Fibroblast of skin of right biceps (primary cell): ENCODE data around the gene LRRC15.

ENCODE experiments used
- DNase-seq: peaks from one replicate; pipeline ENCODE4 v3.0.0-alpha.2; 2013

Gene LRRC15

DNA sequence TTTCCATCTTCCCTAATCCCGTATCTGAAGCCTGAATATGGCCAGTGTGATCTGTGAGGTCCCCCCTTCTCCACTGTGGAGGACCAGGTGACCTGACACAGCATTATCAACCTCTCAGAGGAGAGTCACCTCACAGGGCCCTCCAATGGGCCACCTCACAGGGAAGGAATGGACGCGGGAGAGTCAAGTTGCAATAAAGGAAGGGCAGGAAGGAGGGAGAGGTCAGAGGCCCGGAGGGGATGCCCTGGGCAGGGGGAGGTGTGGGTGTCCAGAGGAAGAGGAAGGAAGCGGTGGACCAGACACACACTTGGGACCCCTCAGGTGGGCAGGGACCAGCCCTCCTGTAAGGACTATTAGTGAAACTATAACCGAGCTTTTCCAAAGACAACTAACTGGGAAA, 14.6 kb upstream of the LRRC15 start:
- no peak for DNase-seq

DNA sequence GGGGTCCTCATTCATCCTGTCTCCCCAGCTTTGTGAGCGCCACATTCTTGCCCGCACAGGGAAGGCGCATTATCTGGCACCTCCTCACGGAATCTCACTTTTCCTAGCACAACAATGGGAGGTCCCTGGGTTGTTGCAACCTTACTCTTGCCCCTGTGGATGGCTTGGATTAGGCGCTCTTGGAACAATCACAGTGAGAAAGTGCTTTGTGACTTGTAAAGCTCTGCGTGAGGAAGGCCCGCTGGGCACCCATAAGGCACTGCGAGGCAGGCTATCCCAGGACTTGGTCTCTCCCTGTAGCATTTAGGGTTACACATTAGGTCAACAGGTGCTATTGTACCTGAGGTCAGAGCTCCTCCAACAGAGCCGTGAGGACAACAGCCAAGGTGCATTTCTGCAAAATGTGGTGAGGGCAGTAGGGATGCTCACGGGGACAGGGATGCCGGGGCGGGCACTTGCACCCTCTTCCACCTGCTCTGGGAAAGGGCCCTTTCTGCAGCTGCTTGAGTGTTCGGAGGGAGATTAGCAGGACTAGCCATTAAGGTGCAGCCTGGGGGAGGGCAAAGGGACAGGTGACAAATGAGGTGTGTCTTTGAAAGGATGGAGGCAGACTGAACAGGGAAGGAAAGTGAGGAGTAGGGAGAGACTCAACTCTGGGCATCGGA, 13.9 kb upstream of the LRRC15 start:
- DNase-seq: no peak

DNA sequence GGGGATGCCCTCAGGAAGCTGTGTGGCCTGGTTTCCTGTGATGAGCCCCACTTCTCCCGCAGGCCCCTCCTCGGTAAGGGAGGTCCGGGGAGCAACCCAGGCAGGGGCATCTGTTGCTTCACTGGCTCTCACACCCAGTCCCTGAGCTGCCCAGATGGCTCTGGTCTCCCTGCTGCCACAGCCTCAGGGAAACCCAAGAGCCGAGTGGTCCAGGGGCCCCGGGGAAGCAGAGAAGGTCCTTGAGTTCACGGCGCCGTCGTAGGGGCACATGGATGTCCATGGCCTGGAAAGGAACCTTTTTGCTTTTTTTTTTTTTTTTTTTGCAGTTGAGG, 13.3 kb upstream of the LRRC15 start:
- DNase-seq: no peak

DNA sequence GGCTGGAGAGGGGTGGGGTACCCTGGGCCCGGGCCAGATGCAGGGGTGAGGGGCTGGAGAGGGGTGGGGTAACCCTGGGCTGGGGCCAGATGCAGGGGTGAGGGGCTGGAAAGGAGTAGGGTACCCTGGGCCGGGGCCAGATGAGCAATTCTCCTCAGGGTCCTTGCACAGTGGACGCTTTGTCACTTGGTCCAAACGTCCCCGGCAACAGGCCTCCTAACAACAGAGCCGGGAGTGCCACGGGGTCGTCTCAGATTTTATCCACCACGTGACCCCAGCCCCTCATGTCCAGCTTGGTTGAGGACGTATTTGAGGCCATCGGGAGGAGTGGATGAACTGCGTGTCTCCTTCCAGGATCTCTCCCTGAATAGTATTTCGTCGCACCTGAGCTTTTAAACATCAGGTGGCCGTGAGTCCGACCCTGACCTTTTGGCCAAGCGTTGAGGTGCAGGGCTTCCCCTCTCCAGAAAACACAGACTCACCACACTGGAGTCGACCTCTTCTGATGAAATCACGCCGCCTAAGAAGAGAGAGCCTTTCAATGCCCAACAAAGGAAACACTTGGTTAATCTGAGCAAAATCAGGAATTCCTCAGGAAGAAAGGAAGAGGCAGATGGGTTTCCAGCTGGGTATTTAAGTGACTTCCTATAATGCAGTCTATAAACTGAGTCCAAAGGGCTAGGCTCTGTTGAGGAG, 12.8 kb upstream of the LRRC15 start:
- no peak for DNase-seq

DNA sequence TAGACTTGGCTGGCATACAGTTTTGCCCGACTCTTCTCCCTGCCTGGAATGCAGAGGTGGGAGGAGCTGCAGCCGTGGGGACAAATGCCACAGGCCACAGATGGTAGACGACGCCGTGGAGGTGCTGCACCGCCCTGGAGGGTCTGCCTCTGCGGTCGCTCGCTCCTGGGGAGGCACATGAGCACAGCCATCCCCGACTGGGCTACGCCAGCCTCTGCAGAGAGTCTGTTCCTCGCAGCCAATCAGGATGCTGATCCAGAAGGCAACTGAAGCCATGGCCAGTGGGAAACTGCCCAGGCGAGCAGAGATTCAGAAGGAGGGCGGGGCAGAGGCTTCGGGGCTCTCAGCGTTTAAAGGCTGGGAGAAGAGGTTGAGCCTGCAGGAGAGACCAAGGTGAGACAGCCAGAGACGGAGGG, 11.9 kb upstream of the LRRC15 start:
- DNase-seq: no peak

DNA sequence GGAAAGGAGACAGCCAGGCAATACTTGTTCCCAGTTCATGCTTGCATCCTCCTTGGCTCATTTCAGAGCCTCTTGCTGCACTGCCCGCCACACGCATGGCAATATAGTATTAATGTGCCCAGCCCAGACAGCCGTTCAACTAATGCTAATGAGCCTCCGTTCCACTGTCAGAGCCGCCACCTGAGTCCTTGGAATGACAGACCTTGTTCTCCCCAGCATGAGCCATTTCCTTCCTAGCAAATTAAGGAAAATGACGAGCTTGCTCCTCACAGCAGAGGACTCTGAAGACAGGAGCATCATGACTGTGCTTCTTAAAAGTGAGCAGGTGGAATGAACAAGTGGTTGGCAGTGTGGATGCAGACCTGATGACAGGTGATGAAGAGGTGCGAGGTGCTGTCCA, 10.8 kb upstream of the LRRC15 start:
- DNase-seq: no peak

DNA sequence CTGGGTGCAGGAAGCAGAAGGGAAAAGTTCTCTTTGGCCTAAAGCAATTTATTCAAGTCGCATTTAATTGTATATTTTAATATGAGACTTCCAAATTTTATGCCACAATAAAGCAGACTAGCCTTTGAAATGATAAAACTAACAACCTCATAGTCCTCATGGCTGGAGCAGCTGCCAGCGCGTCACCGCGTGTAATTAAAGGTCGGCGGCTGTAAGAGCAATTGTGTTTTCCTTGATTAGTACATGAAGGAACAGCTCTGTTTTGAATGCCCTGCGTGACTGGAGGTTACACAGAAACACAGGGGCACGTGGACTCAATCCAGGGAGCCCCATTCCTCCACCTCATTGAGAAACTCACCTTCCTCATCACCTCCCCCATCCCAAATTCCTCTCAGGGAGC, 10.1 kb upstream of the LRRC15 start:
- DNase-seq: no peak

DNA sequence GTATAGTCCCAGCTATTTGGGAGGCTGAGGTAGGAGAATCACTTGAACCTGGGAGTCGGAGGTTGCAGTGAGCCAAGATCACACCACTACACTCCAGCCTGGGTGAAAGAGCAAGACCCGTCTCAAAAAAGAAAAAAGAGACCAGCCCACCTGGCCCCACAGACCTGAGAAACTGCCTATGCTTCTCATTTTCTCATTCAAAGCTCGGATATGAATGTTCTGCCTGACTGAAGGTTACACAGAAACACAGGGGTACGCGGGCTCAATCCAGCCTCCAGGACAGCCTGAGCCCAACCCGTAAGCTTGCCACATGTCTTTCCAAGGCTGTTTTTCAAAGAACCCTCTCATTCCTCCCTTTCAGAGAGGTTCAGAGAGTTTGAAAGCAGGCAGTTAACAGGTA, 9.7 kb upstream of the LRRC15 start:
- DNase-seq: no peak

DNA sequence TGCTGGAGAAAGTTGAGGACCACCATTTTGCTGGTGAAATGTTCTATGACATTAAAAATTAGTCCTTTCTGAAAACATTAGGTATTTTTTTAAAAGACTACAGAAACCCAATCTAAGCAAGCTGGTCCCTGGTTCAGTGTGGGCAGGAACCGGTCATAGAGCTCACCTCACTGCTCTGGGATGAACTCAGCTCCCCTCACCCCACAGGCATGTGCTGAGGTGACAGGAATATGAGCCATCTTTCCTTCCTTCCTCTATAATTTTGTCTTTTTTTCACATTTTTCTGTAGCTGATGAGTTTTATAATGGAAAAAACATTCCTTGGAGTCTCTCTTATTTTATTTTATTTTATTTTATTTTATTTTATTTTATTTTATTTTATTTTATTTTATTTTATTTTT, 8.2 kb upstream of the LRRC15 start:
- DNase-seq: no peak

DNA sequence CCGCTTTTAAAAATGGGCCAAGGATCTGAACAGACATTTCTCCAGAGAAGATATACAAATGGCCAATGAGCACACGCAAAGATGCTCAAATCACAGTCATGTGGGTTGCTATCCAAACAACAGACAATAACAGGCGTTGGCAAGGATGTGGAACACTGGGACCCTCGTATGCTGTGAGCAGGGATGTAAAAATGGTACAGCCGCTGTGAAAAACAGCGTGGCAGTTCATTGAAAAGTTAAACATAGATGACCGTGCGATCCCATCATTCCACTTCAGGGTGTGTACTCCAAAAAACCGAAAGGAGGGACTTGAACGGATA, 6.7 kb upstream of the LRRC15 start:
- DNase-seq: no peak

DNA sequence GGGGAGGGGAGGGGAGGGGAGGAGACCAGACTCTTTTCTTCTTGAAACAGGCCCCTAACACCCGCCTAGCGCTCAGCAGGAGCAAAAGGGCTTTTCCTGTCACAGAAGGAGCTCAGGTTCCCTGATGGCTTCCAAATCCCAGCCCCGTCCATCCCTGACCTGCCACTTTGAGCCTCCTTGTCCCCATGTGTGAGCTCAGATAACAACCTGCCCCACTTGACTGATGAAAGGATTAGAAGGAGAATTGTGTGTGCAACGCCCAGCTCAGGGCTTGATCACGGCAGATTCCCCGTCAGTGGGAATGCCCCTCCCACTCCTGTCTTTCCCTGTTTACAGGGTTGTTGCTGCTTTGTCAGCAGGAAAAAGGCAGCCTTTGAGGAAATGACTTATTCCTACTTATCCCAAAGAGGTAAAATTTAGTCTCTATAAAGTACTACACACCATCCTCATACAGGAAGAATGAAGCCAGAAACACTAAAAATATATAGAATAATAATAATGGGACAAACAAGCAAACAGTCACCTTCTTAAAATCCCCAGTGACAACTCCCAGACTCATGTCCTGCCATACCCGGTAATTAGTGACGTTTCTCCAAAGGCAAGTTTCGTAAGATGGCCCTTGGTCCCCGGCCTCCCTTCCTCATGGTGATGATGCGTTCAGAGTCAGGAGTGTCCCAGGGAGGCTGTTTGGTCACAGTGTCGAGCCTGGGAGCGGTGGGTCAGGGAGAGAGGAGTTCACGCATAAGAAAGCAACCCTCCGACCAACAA, 6.1 kb upstream of the LRRC15 start:
- no peak for DNase-seq

DNA sequence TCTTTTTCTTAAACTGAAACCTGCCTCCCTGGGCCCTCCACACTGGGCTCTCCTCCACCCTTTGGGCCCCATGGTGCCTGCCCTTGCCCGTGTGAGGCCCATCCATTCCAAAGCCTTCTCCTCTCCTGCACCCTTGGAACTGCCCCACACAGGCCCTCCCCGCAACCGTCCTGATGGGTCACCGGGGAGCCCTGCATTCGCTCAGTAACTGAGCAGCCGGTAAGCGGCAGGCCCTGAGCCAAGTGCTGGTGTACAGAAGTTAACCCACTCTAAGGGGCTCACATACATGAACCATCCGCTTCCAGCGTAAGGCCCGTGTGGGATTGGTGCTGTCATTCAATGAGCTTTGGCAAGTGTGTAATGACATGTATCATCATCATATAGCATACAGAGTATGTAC, 5.4 kb upstream of the LRRC15 start:
- DNase-seq: no peak

DNA sequence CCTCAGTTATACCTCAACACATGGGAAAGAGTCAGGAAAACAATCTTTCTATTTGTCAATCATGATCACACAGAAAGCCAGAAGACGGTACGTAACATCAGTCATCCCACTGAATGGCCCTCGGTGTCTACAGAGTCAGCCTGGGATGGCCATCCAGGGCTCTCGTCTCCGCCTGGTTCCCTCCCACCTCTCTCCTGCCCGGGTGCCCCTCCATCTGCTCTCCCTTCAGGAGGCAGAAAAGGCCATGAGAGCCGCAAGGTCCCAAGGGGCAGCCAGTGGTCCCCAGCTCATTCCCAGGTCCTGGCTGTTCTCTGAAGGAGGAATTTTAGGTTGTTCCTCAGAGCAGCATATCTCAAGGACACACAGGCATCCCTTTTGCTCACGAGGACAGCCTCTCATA, 4.4 kb upstream of the LRRC15 start:
- no peak for DNase-seq

DNA sequence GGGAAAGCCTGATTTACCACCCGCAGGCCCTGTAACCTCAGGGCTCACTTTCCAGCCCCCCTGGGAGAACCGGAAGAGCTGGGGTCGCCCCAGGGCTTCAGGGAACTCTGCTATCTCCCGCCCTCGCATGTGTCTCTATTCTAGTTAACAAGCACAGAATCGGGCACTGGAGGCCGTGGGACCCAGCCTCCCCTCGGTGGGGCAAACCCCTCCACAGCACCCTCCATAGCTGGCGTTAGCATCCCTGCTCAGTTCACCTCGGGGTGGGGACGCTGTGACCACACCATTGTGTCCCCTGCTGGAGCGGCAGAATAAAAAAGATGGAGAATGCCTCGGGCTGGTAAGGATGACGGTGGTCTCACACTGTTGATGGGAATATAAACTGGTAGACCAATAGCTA, 3.5 kb upstream of the LRRC15 start:
- no peak for DNase-seq

DNA sequence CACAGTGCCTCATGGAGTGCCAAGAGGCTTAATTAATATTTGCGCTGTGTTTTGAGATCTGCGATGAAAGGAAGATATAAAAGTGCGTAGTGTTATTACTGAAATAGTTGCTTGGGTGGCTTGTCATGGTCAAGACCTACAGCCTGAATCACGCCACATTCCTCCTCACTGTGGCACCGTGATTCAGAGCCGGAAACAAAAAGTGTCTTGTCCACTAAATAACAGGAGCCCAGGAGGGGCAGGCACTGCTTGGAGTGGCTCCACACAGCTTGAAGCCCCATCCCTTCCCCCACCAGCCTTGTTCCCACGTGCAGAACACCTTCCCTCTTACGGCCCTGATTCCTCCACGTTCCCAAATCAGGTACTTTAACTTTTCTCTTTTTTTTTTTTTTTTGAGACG, 1.2 kb upstream of the LRRC15 start:
- DNase-seq: no peak

DNA sequence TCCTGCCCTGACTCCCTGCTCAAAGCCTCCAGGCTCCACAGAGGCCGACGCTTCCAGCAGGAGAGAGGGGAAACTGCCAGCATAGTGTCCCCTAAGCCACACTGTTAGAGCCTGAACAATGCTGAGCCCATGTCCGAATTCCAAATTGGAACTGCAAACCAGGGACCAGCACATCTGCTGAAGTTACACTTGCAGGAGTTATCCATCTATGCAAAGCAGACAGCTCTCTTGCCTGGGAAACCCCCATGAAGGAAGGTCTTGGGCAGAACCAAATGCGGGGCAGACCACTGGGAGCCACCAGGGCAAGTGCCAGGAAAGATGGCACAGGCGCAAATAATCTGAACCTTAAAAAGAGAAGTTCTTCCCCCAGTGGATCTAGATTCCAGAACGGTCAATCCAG, 625 bp downstream of the LRRC15 start:
- DNase-seq: no peak

DNA sequence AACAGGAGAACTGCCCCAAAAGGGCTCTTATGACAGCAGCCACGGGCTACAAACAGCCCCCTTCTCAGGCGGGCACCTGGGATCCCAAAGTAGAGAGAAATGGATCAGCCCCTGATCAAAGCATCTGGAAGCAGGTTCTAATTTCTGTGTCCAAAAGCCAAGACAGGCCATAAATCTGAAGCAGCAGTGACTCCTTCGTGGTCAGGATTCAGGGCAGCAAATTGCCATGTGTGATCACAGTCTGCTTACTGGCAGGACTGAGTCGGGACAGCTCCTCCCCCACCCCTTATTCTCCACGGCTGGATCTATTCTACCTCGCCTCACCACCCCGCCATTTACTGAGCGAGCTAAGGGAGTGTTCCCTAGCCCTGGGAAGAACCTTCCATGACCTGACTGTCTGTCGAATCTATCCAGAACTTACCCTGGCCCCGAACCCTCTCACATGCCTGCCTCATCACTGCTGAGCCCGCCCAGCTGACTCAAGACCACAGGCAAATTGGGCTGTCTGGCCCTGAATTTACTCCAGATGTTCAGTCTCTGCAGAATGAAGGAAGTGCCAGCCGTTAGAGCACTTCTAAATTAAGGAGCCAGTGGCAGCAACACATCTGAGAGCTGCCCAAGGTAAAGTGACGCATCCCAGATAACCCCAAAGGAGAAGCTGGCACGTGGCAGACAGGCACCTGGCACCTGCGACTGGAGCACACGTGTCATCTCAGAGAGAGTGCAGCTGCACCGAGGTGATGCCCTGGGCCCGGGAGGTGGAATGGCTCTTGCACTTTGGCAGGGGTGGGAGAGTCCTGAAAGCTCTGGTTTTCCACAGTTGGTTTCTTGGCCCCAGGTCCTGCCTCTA, 1.3 kb downstream of the LRRC15 start:
- DNase-seq: peak; percentile 83

DNA sequence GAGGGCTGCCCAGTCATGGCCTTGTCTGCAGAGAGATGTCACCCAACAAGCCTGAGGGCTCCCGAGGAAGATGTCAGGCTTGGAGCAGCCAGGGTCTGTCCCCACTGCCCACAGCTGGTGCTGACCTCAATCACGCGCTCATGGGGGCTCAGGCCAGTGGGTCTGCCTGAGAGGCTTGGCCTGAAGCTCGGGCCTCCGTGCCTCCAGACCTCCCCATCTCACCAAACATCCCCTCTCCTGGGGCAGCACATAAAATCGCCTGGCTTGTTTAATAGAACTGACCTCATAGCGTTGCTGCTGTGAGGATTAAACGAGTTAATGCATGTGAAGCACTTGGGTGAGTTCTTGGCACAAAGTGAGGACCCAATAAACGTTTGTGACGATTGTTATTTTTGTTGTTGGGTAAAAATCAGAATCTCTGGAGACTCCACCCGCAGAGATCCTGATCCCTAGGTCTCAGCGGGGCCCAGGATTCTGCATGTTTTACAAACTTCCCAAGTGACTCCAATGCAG, 3.5 kb downstream of the LRRC15 start:
- no peak for DNase-seq

DNA sequence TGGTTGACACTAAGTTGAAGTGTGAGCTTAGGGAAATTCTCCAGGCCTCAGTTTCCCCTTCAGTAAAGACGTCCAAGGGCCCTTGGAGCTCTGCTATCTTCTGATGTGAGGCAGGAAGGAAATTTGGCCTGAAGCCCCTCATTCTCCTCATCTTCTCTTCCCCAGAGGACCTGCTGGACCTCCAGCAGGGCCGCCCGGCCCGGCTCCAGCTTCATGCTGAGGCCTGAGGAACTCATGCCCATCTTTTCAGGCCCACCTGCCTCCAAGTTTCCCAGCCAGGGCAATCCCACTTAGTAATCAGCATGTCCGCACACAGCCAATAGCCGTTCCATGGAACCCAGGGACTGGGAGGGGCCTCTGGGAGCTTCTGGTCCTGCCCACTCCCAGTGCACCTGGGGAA, 4.0 kb downstream of the LRRC15 start:
- DNase-seq: no peak

DNA sequence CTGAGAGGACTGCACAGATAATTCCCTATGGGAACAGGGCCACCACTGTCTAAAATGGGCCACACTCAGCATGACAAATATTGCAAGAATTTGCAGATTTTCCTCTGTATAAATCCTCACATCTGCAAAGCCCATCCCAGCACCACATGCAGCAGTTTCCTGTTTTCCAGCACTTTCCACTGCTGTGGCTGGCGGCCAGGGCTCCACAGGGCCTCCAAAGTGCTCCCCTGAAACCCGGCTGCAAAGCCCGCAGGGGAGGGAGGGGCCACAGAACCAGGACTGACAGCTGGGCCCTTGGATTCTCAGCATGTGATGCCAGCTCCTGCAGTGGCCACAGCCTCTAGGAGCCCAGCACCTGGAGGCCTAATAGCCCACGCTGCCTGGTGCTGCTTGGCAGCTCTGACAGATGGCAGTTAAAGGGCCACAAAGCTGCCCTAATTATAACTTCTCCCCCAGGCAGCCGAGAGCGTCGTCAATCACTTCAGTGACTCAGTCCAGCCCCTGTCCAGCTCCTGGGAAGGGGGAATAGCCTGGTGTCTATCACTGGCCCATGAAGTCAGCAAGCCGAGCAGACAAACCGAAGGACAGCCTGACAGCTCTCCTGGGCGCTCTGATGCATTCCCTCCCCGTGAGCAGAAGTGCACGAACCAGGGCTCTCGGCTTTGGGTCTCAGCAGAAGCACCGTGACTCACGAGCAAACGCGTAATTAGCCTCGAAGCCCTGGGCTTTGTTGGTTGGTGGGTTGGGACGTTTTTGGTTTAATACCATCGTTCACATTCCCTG, 4.7 kb downstream of the LRRC15 start:
- DNase-seq: peak; percentile 98

DNA sequence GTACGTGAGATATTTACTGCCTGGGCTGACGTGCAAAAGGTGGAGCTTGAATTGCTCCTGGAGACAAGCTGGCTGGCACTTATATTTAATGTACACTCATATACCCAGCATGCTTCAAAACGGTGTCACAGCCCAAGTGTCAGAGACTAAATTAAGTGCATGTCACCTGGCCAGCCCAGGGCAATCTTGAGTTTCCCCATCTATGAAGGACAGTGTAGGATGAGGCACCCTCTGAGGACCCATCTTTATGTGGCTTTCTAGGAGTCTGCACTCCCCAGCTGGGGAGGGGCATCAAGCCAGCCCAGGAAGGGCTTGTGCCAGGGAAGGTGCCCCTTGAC, 5.3 kb downstream of the LRRC15 start:
- DNase-seq: no peak

DNA sequence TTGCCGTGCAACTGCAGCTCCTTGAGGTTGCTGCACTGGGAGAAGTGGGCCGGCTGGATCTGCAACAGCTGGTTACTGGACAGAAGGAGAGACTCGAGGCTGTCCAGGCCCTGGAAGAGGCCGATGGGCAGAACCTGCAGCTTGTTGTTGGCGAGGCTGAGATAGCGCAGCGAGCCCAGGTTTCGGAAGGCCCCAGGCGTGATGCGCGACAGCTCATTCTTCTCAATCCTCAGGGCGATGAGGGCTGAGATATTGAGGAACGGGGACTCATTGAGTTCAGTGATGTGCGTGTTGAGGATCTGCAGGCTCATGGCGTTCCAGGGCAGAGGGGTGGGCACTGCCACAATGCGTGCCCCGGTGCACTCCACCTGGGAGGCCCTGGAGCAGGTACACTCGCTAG, 9.0 kb downstream of the LRRC15 start:
- no peak for DNase-seq

DNA sequence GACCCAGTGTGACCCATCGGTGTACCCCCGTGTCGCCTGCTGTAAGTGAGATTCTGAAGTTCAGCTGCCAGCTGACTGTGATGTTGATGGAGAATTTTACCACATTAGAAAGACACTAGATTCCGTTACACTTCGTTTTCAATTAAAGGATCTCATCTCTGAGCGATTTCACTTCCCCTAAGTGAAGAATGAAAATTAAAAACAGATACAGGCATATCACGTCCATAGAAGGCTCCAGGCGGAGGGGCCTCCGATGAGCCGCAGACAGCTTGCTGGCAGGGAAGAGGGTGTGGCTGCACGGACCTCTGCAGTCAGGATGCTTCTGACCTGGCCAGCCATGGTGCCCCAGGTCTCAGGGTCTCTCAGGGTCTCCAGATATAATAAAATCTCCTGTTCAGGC, 11.9 kb downstream of the LRRC15 start:
- peak; percentile 53 for DNase-seq
